ENCODE measurements around the gene SZT2.

The SZT2 gene

DNA sequence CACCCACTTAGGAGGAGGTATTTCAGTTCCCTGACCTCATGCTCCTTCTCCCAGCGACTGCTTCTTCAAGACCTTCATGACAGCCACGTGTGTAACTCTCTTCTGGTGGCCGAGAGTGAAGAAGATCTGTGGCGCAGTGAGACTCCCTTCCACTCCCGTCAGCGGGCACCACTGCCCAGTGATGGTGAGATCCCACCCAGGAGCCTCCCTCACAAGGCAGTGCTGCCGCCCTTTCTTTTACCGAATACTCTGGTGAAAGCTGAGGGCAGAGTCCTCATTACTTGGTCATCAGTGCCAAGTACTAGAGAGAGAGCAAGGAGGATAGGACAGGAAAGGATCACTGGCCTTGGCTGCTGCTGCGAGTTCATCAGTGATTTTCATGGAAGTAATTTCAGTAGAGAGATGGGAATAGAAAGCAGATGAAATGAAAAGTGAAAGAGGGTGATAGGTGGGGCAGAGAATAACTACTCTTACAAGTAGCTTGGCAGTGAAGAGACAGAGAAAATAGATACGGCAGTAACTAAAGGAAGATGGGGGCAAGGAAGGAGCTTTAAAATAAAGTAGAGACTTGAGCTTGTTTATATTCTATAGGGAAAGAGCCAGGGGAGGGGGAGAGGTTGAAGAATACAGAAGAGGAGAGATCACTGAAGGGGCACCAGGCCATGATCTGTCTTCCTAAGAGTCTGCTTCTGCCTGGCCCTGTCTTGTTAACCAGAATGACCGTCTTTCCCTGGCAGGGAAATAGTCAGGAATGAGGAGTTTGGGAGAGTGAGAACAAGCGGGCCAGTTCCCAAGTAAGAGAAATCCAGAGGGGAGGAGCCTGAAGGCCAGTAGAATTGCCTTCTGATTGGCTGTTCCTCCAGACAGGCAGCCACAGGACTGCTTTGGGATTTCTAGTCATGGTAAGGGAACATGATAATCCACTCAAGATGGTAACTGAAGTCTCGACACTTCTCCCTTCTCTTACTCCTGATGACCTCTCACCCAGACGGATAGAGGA, 45.7 kb downstream of the SZT2 start:
- H3K27ac ChIP-seq (ENCODE audit: low read length) = no peak overlapping the region
- no peak overlapping the region for H3K4me3 ChIP-seq (ENCODE audit: low read length)
- H3K4me1 ChIP-seq (ENCODE audit: low read length) = no peaks in the 10 kb centered on the region
- H3K4me2 ChIP-seq (ENCODE audit: low read length) = no peak overlapping the region
- no peaks in the 10 kb centered on the region for H3K27me3 ChIP-seq (ENCODE audit: low read depth, low read length)
- no peak overlapping the region for H2AFZ ChIP-seq (ENCODE audit: low read depth, low read length)
- TF ChIP-seq, protein P1, sequence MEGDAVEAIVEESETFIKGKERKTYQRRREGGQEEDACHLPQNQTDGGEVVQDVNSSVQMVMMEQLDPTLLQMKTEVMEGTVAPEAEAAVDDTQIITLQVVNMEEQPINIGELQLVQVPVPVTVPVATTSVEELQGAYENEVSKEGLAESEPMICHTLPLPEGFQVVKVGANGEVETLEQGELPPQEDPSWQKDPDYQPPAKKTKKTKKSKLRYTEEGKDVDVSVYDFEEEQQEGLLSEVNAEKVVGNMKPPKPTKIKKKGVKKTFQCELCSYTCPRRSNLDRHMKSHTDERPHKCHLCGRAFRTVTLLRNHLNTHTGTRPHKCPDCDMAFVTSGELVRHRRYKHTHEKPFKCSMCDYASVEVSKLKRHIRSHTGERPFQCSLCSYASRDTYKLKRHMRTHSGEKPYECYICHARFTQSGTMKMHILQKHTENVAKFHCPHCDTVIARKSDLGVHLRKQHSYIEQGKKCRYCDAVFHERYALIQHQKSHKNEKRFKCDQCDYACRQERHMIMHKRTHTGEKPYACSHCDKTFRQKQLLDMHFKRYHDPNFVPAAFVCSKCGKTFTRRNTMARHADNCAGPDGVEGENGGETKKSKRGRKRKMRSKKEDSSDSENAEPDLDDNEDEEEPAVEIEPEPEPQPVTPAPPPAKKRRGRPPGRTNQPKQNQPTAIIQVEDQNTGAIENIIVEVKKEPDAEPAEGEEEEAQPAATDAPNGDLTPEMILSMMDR (IDR thresholded peaks at IDR 0.05; ENCODE audit: low read depth, low read length) = no peak
- no peak for TF ChIP-seq EZH2phosphoT487 (IDR thresholded peaks at IDR 0.05; ENCODE audit: low read depth)
- H3K9me3 ChIP-seq (ENCODE audit: insufficient read depth, low read length) = no peaks in the 10 kb centered on the region
- H3K79me2 ChIP-seq (ENCODE audit: low read length) = no peaks in the 10 kb centered on the region
- H3K9ac ChIP-seq (ENCODE audit: low read length) = no peak overlapping the region
- no peaks in the 10 kb centered on the region for H4K20me1 ChIP-seq (ENCODE audit: insufficient read depth, low read length)
- H3K36me3 ChIP-seq (replicated peaks; ENCODE audit: low read depth, low read length) = no peaks in the 10 kb centered on the region

DNA sequence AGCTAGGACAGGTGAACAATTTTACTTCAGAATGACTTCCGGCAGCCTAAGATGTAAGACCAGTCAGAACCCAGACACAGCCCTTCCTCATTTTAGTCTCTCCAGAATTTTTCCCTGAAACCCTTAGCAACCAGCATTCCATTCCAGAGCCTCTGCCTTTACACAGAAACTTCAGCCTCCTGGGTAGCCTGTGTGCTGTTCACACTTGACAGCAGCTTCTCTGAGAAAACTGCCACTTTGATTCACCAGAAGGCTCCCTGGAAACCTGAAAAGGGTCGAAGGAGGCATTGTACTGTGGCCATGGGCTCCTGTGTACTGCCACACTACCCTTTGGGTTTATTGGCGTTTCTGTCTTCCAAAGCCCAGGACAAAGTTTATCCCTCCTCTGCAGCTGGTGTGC, 46.7 kb downstream of the SZT2 start:
- Histone ChIP-seq H2AFZ (ENCODE audit: low read depth, low read length) (no peak overlapping the region), H3K27me3 (ENCODE audit: low read depth, low read length) (no peaks in the 10 kb centered on the region), H3K9me3 (ENCODE audit: insufficient read depth, low read length) (no peaks in the 10 kb centered on the region), H3K4me3 (ENCODE audit: low read length) (no peak overlapping the region), H3K4me1 (ENCODE audit: low read length) (no peaks in the 10 kb centered on the region), H3K79me2 (ENCODE audit: low read length) (no peaks in the 10 kb centered on the region), H3K9ac (ENCODE audit: low read length) (no peak overlapping the region), H3K4me2 (ENCODE audit: low read length) (no peak overlapping the region), H3K27ac (ENCODE audit: low read length) (no peak overlapping the region), H4K20me1 (ENCODE audit: insufficient read depth, low read length) (no peaks in the 10 kb centered on the region), H3K36me3 (replicated peaks; ENCODE audit: low read depth, low read length) (no peaks in the 10 kb centered on the region)
- no peak for TF ChIP-seq EZH2phosphoT487 (IDR thresholded peaks at IDR 0.05; ENCODE audit: low read depth)

DNA sequence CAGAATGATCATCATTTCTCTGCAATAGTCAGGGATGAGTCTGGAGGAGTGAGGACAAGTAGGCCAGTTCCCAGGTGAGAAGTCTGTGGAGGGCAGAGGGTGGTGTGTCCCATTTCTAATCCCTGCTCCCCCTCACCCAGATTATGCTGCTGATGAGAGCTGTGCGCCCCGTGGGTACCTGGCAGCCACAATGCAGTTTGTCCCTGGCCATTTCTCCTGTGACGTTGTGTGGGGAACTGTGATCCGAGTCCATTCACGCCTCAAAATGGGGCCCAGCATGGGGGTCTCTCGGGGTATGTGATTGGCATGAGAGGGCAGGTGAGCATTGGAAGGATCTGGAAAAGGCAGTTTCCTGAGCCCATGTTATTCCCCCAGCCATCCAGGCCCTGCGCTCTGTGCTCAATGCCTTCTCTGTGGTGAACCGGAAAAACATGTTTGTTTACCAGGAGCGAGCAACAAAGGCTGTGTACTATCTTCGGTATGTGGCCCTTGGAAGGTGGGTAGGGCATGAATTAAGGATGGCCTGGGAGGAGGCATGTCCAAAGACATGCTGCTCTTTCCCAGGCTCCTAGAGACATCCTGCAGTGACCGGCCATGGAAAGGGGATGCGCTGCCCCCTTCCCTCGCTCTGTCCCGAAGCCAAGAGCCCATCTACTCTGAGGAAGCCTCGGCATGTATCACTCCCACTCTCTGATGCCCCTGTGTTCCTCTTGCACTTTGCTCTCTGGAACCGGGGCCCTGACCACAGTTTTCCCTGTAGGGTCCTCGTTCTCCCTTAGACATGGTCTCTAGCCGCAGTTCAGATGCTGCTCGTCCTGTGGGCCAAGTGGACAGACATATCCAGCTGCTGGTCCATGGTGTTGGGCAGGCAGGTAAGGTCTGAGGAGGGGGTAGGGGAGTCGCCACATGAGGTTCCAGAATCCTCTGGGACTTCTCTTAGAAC, 47.6 kb downstream of the SZT2 start:
- Histone ChIP-seq H4K20me1 (ENCODE audit: insufficient read depth, low read length) (no peaks in the 10 kb centered on the region), H3K9ac (ENCODE audit: low read length) (no peak overlapping the region), H3K27me3 (ENCODE audit: low read depth, low read length) (no peaks in the 10 kb centered on the region), H2AFZ (ENCODE audit: low read depth, low read length) (no peak overlapping the region), H3K4me2 (ENCODE audit: low read length) (no peak overlapping the region), H3K4me1 (ENCODE audit: low read length) (no peaks in the 10 kb centered on the region), H3K79me2 (ENCODE audit: low read length) (no peaks in the 10 kb centered on the region), H3K9me3 (ENCODE audit: insufficient read depth, low read length) (no peaks in the 10 kb centered on the region), H3K27ac (ENCODE audit: low read length) (no peak overlapping the region), H3K36me3 (replicated peaks; ENCODE audit: low read depth, low read length) (no peaks in the 10 kb centered on the region), H3K4me3 (ENCODE audit: low read length) (no peak overlapping the region)
- no peak for TF ChIP-seq EZH2phosphoT487 (IDR thresholded peaks at IDR 0.05; ENCODE audit: low read depth)
- TF ChIP-seq, protein P1 (IDR thresholded peaks at IDR 0.05; ENCODE audit: low read depth, low read length) = no peak

DNA sequence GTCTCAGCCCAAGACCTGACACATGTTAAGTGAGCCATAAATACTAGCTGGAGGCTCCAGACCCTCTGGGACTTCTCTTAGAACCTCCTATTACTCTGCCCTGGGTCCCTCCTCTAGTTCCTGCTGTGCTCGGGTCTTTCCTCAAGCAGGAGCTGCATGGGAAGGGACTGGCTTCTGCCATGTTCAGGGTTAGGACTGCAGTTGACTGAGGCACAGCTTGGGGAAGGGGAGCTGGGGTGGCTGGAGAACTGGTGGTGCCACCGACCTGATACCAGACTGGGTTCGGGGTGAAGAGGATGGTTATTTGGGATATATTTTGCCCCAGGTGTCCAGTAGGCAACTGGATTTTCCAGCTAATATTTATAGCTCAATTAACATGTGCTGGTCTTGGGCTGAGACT, 48.3 kb downstream of the SZT2 start:
- H3K9ac ChIP-seq (ENCODE audit: low read length) = no peak overlapping the region
- H3K79me2 ChIP-seq (ENCODE audit: low read length) = no peaks in the 10 kb centered on the region
- H3K4me3 ChIP-seq (ENCODE audit: low read length) = no peak overlapping the region
- no peak overlapping the region for H3K27ac ChIP-seq (ENCODE audit: low read length)
- H3K4me1 ChIP-seq (ENCODE audit: low read length) = no peaks in the 10 kb centered on the region
- no peak overlapping the region for H3K4me2 ChIP-seq (ENCODE audit: low read length)
- H2AFZ ChIP-seq (ENCODE audit: low read depth, low read length) = no peak overlapping the region
- H3K27me3 ChIP-seq (ENCODE audit: low read depth, low read length) = no peaks in the 10 kb centered on the region
- TF ChIP-seq, protein P1 (IDR thresholded peaks at IDR 0.05; ENCODE audit: low read depth, low read length) = no peak
- no peak for TF ChIP-seq EZH2phosphoT487 (IDR thresholded peaks at IDR 0.05; ENCODE audit: low read depth)
- H4K20me1 ChIP-seq (ENCODE audit: insufficient read depth, low read length) = no peaks in the 10 kb centered on the region
- H3K9me3 ChIP-seq (ENCODE audit: insufficient read depth, low read length) = no peaks in the 10 kb centered on the region
- no peaks in the 10 kb centered on the region for H3K36me3 ChIP-seq (replicated peaks; ENCODE audit: low read depth, low read length)

Measured in OCI-LY3 (cell line).